SK-N-SH treated with all-trans-retinoic acid at 6 μM for 48 hours (cell line): ENCODE data around the gene IL16.

Experiments
- ARNTL ChIP-seq: fragments of 450-650 bp; formaldehyde crosslinking; IDR thresholded peaks from 2 replicates; pipeline ENCODE4 v1.5.0; 2020; ENCODE audit warnings: low read depth, mild to moderate bottlenecking, moderate library complexity, borderline replicate concordance
- BACH2 ChIP-seq: fragments of 250-450 bp; sonication (Bioruptor Pico); IDR thresholded peaks from 2 replicates; pipeline ENCODE4 v1.9.0; 2021; ENCODE audit warnings: mild to moderate bottlenecking, borderline replicate concordance
- CSDC2 ChIP-seq: fragments of 250-450 bp; sonication (Bioruptor Pico); IDR thresholded peaks from 2 replicates; pipeline ENCODE4 v1.5.0; 2020; ENCODE audit warnings: mild to moderate bottlenecking, moderate library complexity
- ESRRG ChIP-seq: fragments of 250-450 bp; sonication (Bioruptor Pico); IDR thresholded peaks from 2 replicates; pipeline ENCODE4 v1.6.1; 2021; ENCODE audit warnings: mild to moderate bottlenecking
- ISL1 ChIP-seq: fragments of 250-450 bp; sonication (Bioruptor Pico); IDR thresholded peaks from 2 replicates; pipeline ENCODE4 v2.1.2; 2022; ENCODE audit warnings: mild to moderate bottlenecking, moderate library complexity
- TCF4 ChIP-seq: fragments of 250-450 bp; sonication (Bioruptor Pico); IDR thresholded peaks from 2 replicates; pipeline ENCODE4 v1.8.0; 2021; ENCODE audit warnings: mild to moderate bottlenecking, moderate library complexity, borderline replicate concordance
- ZC3H10 ChIP-seq: fragments of 250-450 bp; sonication (Bioruptor Pico); IDR thresholded peaks from 2 replicates; pipeline ENCODE4 v1.5.1; 2021; ENCODE audit warnings: mild to moderate bottlenecking, moderate library complexity
- ZFP3 ChIP-seq: fragments of 250-450 bp; sonication (Bioruptor Pico); IDR thresholded peaks from 2 replicates; pipeline ENCODE4 v1.5.0; 2020; ENCODE audit warnings: mild to moderate bottlenecking, moderate library complexity
- ZFP30 ChIP-seq: fragments of 450-650 bp; formaldehyde crosslinking; IDR thresholded peaks from 2 replicates; pipeline ENCODE4 v1.5.0; 2022; ENCODE audit warnings: mild to moderate bottlenecking, moderate library complexity
- ZNF8 ChIP-seq: fragments of 450-650 bp; formaldehyde crosslinking; IDR thresholded peaks from 2 replicates; pipeline ENCODE4 v1.5.0; 2020; ENCODE audit warnings: mild to moderate bottlenecking, moderate library complexity
- TF ChIP-seq, protein P1 (sequence below): fragments of 250-450 bp; sonication (Bioruptor Pico); IDR thresholded peaks from 2 replicates; pipeline ENCODE4 v1.8.0; 2020; ENCODE audit warnings: mild to moderate bottlenecking, moderate library complexity, borderline replicate concordance
- TF ChIP-seq, protein P2 (sequence below): fragments of 250-450 bp; sonication (Bioruptor Pico); IDR thresholded peaks from 2 replicates; pipeline ENCODE4 v1.5.1; 2021; ENCODE audit warnings: mild to moderate bottlenecking, moderate library complexity

- TF ChIP-seq ZFP30 (CRISPR knock-in tag) (no peak), ZFP3 (CRISPR knock-in tag) (no peak), ZC3H10 (CRISPR knock-in tag) (no peak), ARNTL (no peak), CSDC2 (CRISPR knock-in tag) (no peak), ZNF8 (CRISPR knock-in tag) (no peak), BACH2 (CRISPR knock-in tag) (no peak), TCF4 (CRISPR knock-in tag) (no peak), ISL1 (CRISPR knock-in tag) (no peak), ESRRG (CRISPR knock-in tag) (no peak)
- TF ChIP-seq, protein P1, sequence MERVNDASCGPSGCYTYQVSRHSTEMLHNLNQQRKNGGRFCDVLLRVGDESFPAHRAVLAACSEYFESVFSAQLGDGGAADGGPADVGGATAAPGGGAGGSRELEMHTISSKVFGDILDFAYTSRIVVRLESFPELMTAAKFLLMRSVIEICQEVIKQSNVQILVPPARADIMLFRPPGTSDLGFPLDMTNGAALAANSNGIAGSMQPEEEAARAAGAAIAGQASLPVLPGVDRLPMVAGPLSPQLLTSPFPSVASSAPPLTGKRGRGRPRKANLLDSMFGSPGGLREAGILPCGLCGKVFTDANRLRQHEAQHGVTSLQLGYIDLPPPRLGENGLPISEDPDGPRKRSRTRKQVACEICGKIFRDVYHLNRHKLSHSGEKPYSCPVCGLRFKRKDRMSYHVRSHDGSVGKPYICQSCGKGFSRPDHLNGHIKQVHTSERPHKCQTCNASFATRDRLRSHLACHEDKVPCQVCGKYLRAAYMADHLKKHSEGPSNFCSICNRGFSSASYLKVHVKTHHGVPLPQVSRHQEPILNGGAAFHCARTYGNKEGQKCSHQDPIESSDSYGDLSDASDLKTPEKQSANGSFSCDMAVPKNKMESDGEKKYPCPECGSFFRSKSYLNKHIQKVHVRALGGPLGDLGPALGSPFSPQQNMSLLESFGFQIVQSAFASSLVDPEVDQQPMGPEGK (CRISPR knock-in tag), result no peak
- TF ChIP-seq, protein P2, sequence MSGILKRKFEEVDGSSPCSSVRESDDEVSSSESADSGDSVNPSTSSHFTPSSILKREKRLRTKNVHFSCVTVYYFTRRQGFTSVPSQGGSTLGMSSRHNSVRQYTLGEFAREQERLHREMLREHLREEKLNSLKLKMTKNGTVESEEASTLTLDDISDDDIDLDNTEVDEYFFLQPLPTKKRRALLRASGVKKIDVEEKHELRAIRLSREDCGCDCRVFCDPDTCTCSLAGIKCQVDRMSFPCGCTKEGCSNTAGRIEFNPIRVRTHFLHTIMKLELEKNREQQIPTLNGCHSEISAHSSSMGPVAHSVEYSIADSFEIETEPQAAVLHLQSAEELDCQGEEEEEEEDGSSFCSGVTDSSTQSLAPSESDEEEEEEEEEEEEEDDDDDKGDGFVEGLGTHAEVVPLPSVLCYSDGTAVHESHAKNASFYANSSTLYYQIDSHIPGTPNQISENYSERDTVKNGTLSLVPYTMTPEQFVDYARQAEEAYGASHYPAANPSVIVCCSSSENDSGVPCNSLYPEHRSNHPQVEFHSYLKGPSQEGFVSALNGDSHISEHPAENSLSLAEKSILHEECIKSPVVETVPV, result no peak
Measured at GRCh38 chr15:81299630-81300273, 103.1 kb downstream of the IL16 start.
